Hematopoietic multipotent progenitor cell treated with erythropoietin and hydrocortisone succinate and interleukin-3 and kit ligand, for 15 days (in vitro differentiated cells): Measurements from ENCODE around the gene PI4KB.
A peak's percentile ranks its signal among the peaks of the same experiment; 100 is the strongest.
"Not testable (repeated sequence)": the region's sequence is repeated elsewhere in the genome, so short reads cannot be mapped to it uniquely, and the experiment has no call there.

Experiments
- DNase-seq: peaks from one replicate; pipeline ENCODE4 v3.0.0-alpha.2; 2015; ENCODE audit warnings: low spot score

Gene PI4KB

GRCh38 chr1:151327223-151327902 lies at the start of gene PI4KB:
Gene PI4KB (minus strand): TSS chr1:151327416. CDS start chr1:151316481, 10,935 bp downstream.
- DNase-seq = peak; percentile 99

GRCh38 chr1:151373196-151373595 lies 46.0 kb upstream of the PI4KB start:
- no peak for DNase-seq

- DNase-seq = peak; percentile 89
Measured at GRCh38 chr1:151372058-151372934, 45.1 kb upstream of the PI4KB start, which contains the start of gene SELENBP1. Gene SELENBP1 (minus strand): TSS chr1:151372705. CDS start chr1:151372641, 64 bp downstream.

- DNase-seq = peak; percentile 87
Measured at GRCh38 chr1:151371370-151372057, 44.3 kb upstream of the PI4KB start.

- DNase-seq = peak; percentile 94
Measured at GRCh38 chr1:151370211-151370911, 43.1 kb upstream of the PI4KB start.

GRCh38 chr1:151369621-151370048 lies 42.4 kb upstream of the PI4KB start:
- no peak for DNase-seq

- no peak for DNase-seq
Measured at GRCh38 chr1:151369302-151369610, 42.0 kb upstream of the PI4KB start.

- DNase-seq = peak; percentile 23
Measured at GRCh38 chr1:151368393-151369301, 41.4 kb upstream of the PI4KB start.

- DNase-seq = peak; percentile 77
Measured at GRCh38 chr1:151367658-151368392, 40.6 kb upstream of the PI4KB start.

- no peak for DNase-seq
Measured at GRCh38 chr1:151364996-151365395, 37.8 kb upstream of the PI4KB start.

GRCh38 chr1:151362308-151363155 lies 35.3 kb upstream of the PI4KB start:
- no peak for DNase-seq

- DNase-seq = no peak
Measured at GRCh38 chr1:151361883-151362282, 34.7 kb upstream of the PI4KB start.

- no peak for DNase-seq
Measured at GRCh38 chr1:151356696-151357095, 29.5 kb upstream of the PI4KB start.

GRCh38 chr1:151352021-151352718 lies 25.0 kb upstream of the PI4KB start:
- DNase-seq = peak; percentile 75

- not testable (repeated sequence) for DNase-seq
Measured at GRCh38 chr1:151350323-151350722, 23.1 kb upstream of the PI4KB start.

- peak; percentile 3 for DNase-seq
Measured at GRCh38 chr1:151347523-151348246, 20.5 kb upstream of the PI4KB start.

- DNase-seq = peak; percentile 96
Measured at GRCh38 chr1:151346769-151347522, 19.7 kb upstream of the PI4KB start, which contains the start of gene RFX5. Gene RFX5 (minus strand): TSS chr1:151347252. CDS start chr1:151346320, 932 bp downstream.
